ENCODE results near the gene GLE1. TPM values are rescaled to one million over a fixed set of nuclear protein-coding genes. Genes with fewer than 3 reads are reported as not detected.
"Not testable (repeated sequence)": the region's sequence is repeated elsewhere in the genome, so short reads cannot be mapped to it uniquely, and the experiment has no call there.

GLE1 gene
- total RNA-seq, 1 donor from 2014 or later, result 28.0 TPM

GRCh38 chr9:128575916-128576315 is 71.4 kb downstream of the GLE1 start:
- no peaks in the 10 kb centered on the region for H3K27me3 Mint-ChIP-seq (ENCODE audit: low read depth)
- no peak for TF ChIP-seq CTCF (conservative IDR thresholded peaks at IDR 0.05)
- no peak overlapping the region for H3K4me3 Mint-ChIP-seq
- no peak for DNase-seq (ENCODE audit: low read depth, low spot score)
- no peaks in the 10 kb centered on the region for H3K4me1 Mint-ChIP-seq
- peaks cover 12% of the 10 kb centered on the region for H3K36me3 Mint-ChIP-seq (ENCODE audit: low read depth)
- no peak overlapping the region for H3K27ac Mint-ChIP-seq (ENCODE audit: unreplicated experiment)
- H3K9me3 Mint-ChIP-seq, result no peaks in the 10 kb centered on the region

- Mint-ChIP-seq H3K4me1 (no peaks in the 10 kb centered on the region), H3K36me3 (ENCODE audit: low read depth) (peaks cover 10% of the 10 kb centered on the region), H3K27ac (ENCODE audit: unreplicated experiment) (no peak overlapping the region), H3K9me3 (no peaks in the 10 kb centered on the region), H3K27me3 (ENCODE audit: low read depth) (no peaks in the 10 kb centered on the region), H3K4me3 (no peak overlapping the region)
- DNase-seq (ENCODE audit: low read depth, low spot score), result no peak
- TF ChIP-seq CTCF (conservative IDR thresholded peaks at IDR 0.05), result no peak
Measured at GRCh38 chr9:128577206-128577605, 72.7 kb downstream of the GLE1 start.

GRCh38 chr9:128579194-128579593 is 74.7 kb downstream of the GLE1 start:
- Mint-ChIP-seq H3K27me3 (ENCODE audit: low read depth) (no peaks in the 10 kb centered on the region), H3K36me3 (ENCODE audit: low read depth) (peaks cover 17% of the 10 kb centered on the region), H3K4me1 (no peaks in the 10 kb centered on the region), H3K9me3 (no peaks in the 10 kb centered on the region), H3K27ac (ENCODE audit: unreplicated experiment) (no peak overlapping the region), H3K4me3 (no peak overlapping the region)
- TF ChIP-seq CTCF (conservative IDR thresholded peaks at IDR 0.05), result no peak
- no peak for DNase-seq (ENCODE audit: low read depth, low spot score)

GRCh38 chr9:128580731-128581130 is 76.2 kb downstream of the GLE1 start:
- DNase-seq (ENCODE audit: low read depth, low spot score), result no peak
- H3K27ac Mint-ChIP-seq (ENCODE audit: unreplicated experiment), result no peak overlapping the region
- TF ChIP-seq CTCF (conservative IDR thresholded peaks at IDR 0.05), result no peak
- H3K4me3 Mint-ChIP-seq, result no peak overlapping the region
- H3K9me3 Mint-ChIP-seq, result no peaks in the 10 kb centered on the region
- peaks cover 22% of the 10 kb centered on the region for H3K36me3 Mint-ChIP-seq (ENCODE audit: low read depth)
- no peaks in the 10 kb centered on the region for H3K4me1 Mint-ChIP-seq
- H3K27me3 Mint-ChIP-seq (ENCODE audit: low read depth), result no peaks in the 10 kb centered on the region

GRCh38 chr9:128585155-128585554 is 80.6 kb downstream of the GLE1 start:
- not testable (repeated sequence) for H3K27ac Mint-ChIP-seq (ENCODE audit: unreplicated experiment); H3K9me3 Mint-ChIP-seq; H3K4me1 Mint-ChIP-seq; H3K4me3 Mint-ChIP-seq; DNase-seq (ENCODE audit: low read depth, low spot score); H3K27me3 Mint-ChIP-seq (ENCODE audit: low read depth)
- peaks cover 19% of the 10 kb centered on the region for H3K36me3 Mint-ChIP-seq (ENCODE audit: low read depth)

- H3K4me3 Mint-ChIP-seq; DNase-seq (ENCODE audit: low read depth, low spot score); H3K9me3 Mint-ChIP-seq; H3K4me1 Mint-ChIP-seq; H3K27me3 Mint-ChIP-seq (ENCODE audit: low read depth): not testable (repeated sequence)
- Mint-ChIP-seq H3K27ac (ENCODE audit: unreplicated experiment) (peak overlapping the region; percentile 84), H3K36me3 (ENCODE audit: low read depth) (peaks cover 22% of the 10 kb centered on the region)
Measured at GRCh38 chr9:128586934-128587333, 82.4 kb downstream of the GLE1 start.

GRCh38 chr9:128587453-128587852 is 82.9 kb downstream of the GLE1 start:
- Mint-ChIP-seq H3K9me3 (no peaks in the 10 kb centered on the region), H3K27me3 (ENCODE audit: low read depth) (no peaks in the 10 kb centered on the region), H3K4me1 (no peaks in the 10 kb centered on the region), H3K27ac (ENCODE audit: unreplicated experiment) (no peak overlapping the region), H3K36me3 (ENCODE audit: low read depth) (peaks cover 19% of the 10 kb centered on the region), H3K4me3 (no peak overlapping the region)
- TF ChIP-seq CTCF (conservative IDR thresholded peaks at IDR 0.05), result no peak
- no peak for DNase-seq (ENCODE audit: low read depth, low spot score)
